H1 (cell line): ENCODE results near the gene DAW1. TPM values are rescaled to one million over a fixed set of nuclear protein-coding genes. Genes with fewer than 3 reads are reported as not detected.

Source experiments
- CTCF ChIA-PET: fragments of 300-600 bp; sonication (Branson Sonifier 250); formaldehyde crosslinking; loops from one replicate; lab custom pipeline; 2021; ENCODE audit not compliant: partially characterized antibody; lab: Charles Lee
- POLR2A ChIA-PET: fragments of 300-600 bp; sonication (Branson Sonifier 250); formaldehyde crosslinking; loops from one replicate; lab custom pipeline; 2021; ENCODE audit warnings: inconsistent platforms; ENCODE audit not compliant: partially characterized antibody; lab: Charles Lee
- DNase-seq, 2 experiments: peaks; one replicate each; pipeline versions ENCODE4 v3.0.0 to v3.0.0-alpha.2; 2010 to 2022; ENCODE audit warnings: low spot score in 2 of 2, low read depth in 1 of 2, mixed read lengths in 1 of 2
- FAIRE-seq: peaks from 2 replicates; lab custom pipeline; 2011; peaks lifted over from hg19 to GRCh38; lab: Jason Lieb, UNC
- H2AFZ ChIP-seq: 2 replicates; pipeline ENCODE4 v1.8.1; 2012; ENCODE audit warnings: low read length, inconsistent platforms
- H2AK5ac ChIP-seq: 2 replicates; pipeline ENCODE4 v1.6.1; 2013; ENCODE audit warnings: low read depth, low read length
- H2BK120ac ChIP-seq: replicated peaks from 2 replicates; pipeline ENCODE3; 2013; ENCODE audit warnings: low read depth, low read length, inconsistent platforms
- H2BK12ac ChIP-seq: 2 replicates; pipeline ENCODE4 v1.6.1; 2013; ENCODE audit warnings: low read depth, low read length
- H2BK15ac ChIP-seq: 2 replicates; pipeline ENCODE4 v1.6.1; 2013; ENCODE audit warnings: low read length
- H2BK20ac ChIP-seq: 2 replicates; pipeline ENCODE4 v1.6.1; 2013; ENCODE audit warnings: low read length
- H2BK5ac ChIP-seq: 2 replicates; pipeline ENCODE4 v1.6.1; 2013; ENCODE audit warnings: low read depth, low read length
- H3K14ac ChIP-seq: 2 replicates; pipeline ENCODE4 v1.6.1; 2013; ENCODE audit warnings: inconsistent platforms; ENCODE audit not compliant: insufficient read length
- H3K18ac ChIP-seq: 2 replicates; pipeline ENCODE4 v1.6.1; 2013; ENCODE audit warnings: low read length; ENCODE audit errors: extremely low read depth
- H3K23ac ChIP-seq: 2 replicates; pipeline ENCODE4 v1.6.1; 2013; ENCODE audit warnings: inconsistent platforms; ENCODE audit not compliant: insufficient read length
- H3K23me2 ChIP-seq: 2 replicates; pipeline ENCODE4 v1.6.1; 2013; ENCODE audit warnings: low read depth, low read length
- H3K27ac ChIP-seq: 2 replicates; pipeline ENCODE4 v1.6.1; 2011; ENCODE audit warnings: low read depth, low read length, inconsistent platforms
- H3K27me3 ChIP-seq, 4 experiments: replicated peaks in 1 of 4; 1 replicate in 1 of 4; 2 replicates in 3 of 4; pipeline versions ENCODE4 v1.6.1 to v1.8.1; 2011 to 2013; ENCODE audit warnings: low read length in 3 of 4, mild to moderate bottlenecking in 3 of 4, inconsistent platforms in 2 of 4, mixed read lengths in 2 of 4, moderate library complexity in 1 of 4; ENCODE audit not compliant: control insufficient read depth in 3 of 4, insufficient read depth in 3 of 4; ENCODE audit errors: extremely low read depth in 1 of 4
- H3K36me3 ChIP-seq, 4 experiments: 2 replicates each; pipeline versions ENCODE4 v1.6.1 to v1.8.1; 2011 to 2013; ENCODE audit warnings: mild to moderate bottlenecking in 4 of 4, low read length in 3 of 4, moderate library complexity in 2 of 4, control low read depth in 1 of 4, inconsistent platforms in 1 of 4; ENCODE audit not compliant: insufficient read depth in 4 of 4, control insufficient read depth in 2 of 4
- H3K4ac ChIP-seq: replicated peaks from 2 replicates; pipeline ENCODE3; 2013; ENCODE audit warnings: low read length, low read depth, mixed read lengths, inconsistent platforms; ENCODE audit not compliant: insufficient read length
- H3K4me1 ChIP-seq, 4 experiments: replicated peaks in 1 of 4; 1 replicate in 1 of 4; 2 replicates in 3 of 4; pipeline versions ENCODE4 v1.6.1 to v1.8.1; 2011 to 2013; ENCODE audit warnings: low read length in 3 of 4, inconsistent platforms in 2 of 4, mixed read lengths in 1 of 4; ENCODE audit not compliant: insufficient read depth in 4 of 4, control insufficient read depth in 3 of 4
- H3K4me2 ChIP-seq, 2 experiments: 2 replicates each; pipeline versions ENCODE4 v1.6.1 to v1.8.1; 2011 to 2013; ENCODE audit warnings: low read depth in 2 of 2, low read length in 2 of 2, control low read depth in 1 of 2, inconsistent platforms in 1 of 2, mild to moderate bottlenecking in 1 of 2; ENCODE audit not compliant: insufficient read depth in 1 of 2
- H3K4me3 ChIP-seq, 4 experiments: fragments of 200-600, 300-600 bp in 1 of 4; sonication (generic), shearing (Covaris generic), sonication (Bioruptor Twin) in 1 of 4; 2 replicates each; pipeline versions ENCODE4 v1.5.1 to v1.8.1; 2011 to 2016; ENCODE audit warnings: low read length in 4 of 4, low read depth in 3 of 4, control low read depth in 2 of 4, inconsistent platforms in 2 of 4, mild to moderate bottlenecking in 2 of 4, mixed read lengths in 1 of 4, moderate library complexity in 1 of 4; ENCODE audit not compliant: insufficient read depth in 2 of 4; ENCODE audit errors: extremely low read depth in 1 of 4
- H3K56ac ChIP-seq: replicated peaks from 2 replicates; pipeline ENCODE3; 2013; ENCODE audit warnings: low read depth, mild to moderate bottlenecking, mixed read lengths, low read length, inconsistent platforms; ENCODE audit not compliant: insufficient read length
- H3K79me1 ChIP-seq: 2 replicates; pipeline ENCODE4 v1.6.1; 2013; ENCODE audit warnings: low read depth, low read length, control low read depth
- H3K79me2 ChIP-seq, 2 experiments: 2 replicates each; pipeline versions ENCODE4 v1.6.1 to v1.8.1; 2012 to 2013; ENCODE audit warnings: low read length in 2 of 2, mild to moderate bottlenecking in 2 of 2, inconsistent platforms in 1 of 2; ENCODE audit not compliant: insufficient read depth in 2 of 2, control insufficient read depth in 1 of 2
- H3K9ac ChIP-seq, 4 experiments: replicated peaks in 1 of 4; 1 replicate in 1 of 4; 2 replicates in 3 of 4; pipeline versions ENCODE4 v1.6.1 to v1.8.1; 2011 to 2013; ENCODE audit warnings: low read depth in 3 of 4, low read length in 3 of 4, control low read depth in 2 of 4, mild to moderate bottlenecking in 2 of 4, moderate library complexity in 2 of 4, inconsistent platforms in 1 of 4; ENCODE audit errors: extremely low read depth in 1 of 4
- H3K9me3 ChIP-seq, 2 experiments: 2 replicates each; pipeline versions ENCODE4 v1.6.1 to v1.8.1; 2012 to 2013; ENCODE audit warnings: mild to moderate bottlenecking in 2 of 2, moderate library complexity in 2 of 2, control low read depth in 1 of 2, inconsistent platforms in 1 of 2, low read depth in 1 of 2, low read length in 1 of 2, mixed read lengths in 1 of 2; ENCODE audit not compliant: insufficient read depth in 2 of 2
- H4K20me1 ChIP-seq, 2 experiments: replicated peaks in 1 of 2; 2 replicates each; pipeline versions ENCODE3 to v1.8.1; 2011 to 2013; ENCODE audit warnings: inconsistent platforms in 2 of 2, low read length in 2 of 2, mild to moderate bottlenecking in 1 of 2; ENCODE audit not compliant: insufficient read depth in 2 of 2, control insufficient read depth in 1 of 2
- H4K5ac ChIP-seq: 2 replicates; pipeline ENCODE4 v1.6.1; 2013; ENCODE audit warnings: low read length, low read depth, mixed read lengths, inconsistent platforms; ENCODE audit not compliant: insufficient read length
- H4K8ac ChIP-seq: 2 replicates; pipeline ENCODE4 v1.8.0; 2013; ENCODE audit warnings: mild to moderate bottlenecking, moderate library complexity, low read length, inconsistent platforms; ENCODE audit not compliant: insufficient read depth; ENCODE audit errors: extremely low read depth
- H4K91ac ChIP-seq: replicated peaks from 2 replicates; pipeline ENCODE3; 2013; ENCODE audit warnings: low read length, mixed read lengths, inconsistent platforms; ENCODE audit not compliant: insufficient read length
- CTCF ChIP-seq, 3 experiments: IDR thresholded peaks; 1 replicate in 2 of 3; 2 replicates in 1 of 3; pipeline versions ENCODE4 v1.5.1 to v1.6.1; 2011; ENCODE audit warnings: low read length in 3 of 3, mild to moderate bottlenecking in 3 of 3, inconsistent platforms in 2 of 3, low read depth in 1 of 3, moderate library complexity in 1 of 3; ENCODE audit not compliant: insufficient read depth in 1 of 3; ENCODE audit errors: control extremely low read depth in 1 of 3
- RAD21 ChIP-seq, 2 experiments: IDR thresholded peaks in 1 of 2; conservative IDR thresholded peaks in 1 of 2; 2 replicates each; pipeline ENCODE4 v1.6.1; 2011; ENCODE audit warnings: low read depth in 2 of 2, low read length in 2 of 2, improper control_type of control experiment in 1 of 2, inconsistent platforms in 1 of 2, mild to moderate bottlenecking in 1 of 2, moderate library complexity in 1 of 2
- SIX5 ChIP-seq: IDR thresholded peaks from 2 replicates; pipeline ENCODE4 v1.6.1; 2011; ENCODE audit warnings: mild to moderate bottlenecking, low read depth, low read length
- USF2 ChIP-seq: IDR thresholded peaks from 2 replicates; pipeline ENCODE4 v1.6.1; 2011; ENCODE audit warnings: low read length, improper control_type of control experiment
- WGBS, 2 experiments: shearing (Covaris generic) in 1 of 2; methylation state at CpG; one replicate each; pipeline versions ENCODE4 v1.1.6 to v1.1.7; 2013 to 2015; ENCODE audit warnings: low lambda C conversion rate in 2 of 2, mixed read lengths in 2 of 2, inconsistent platforms in 1 of 2, low coverage in 1 of 2, missing lambda C conversion rate in 1 of 2; ENCODE audit not compliant: insufficient replicate concordance in 2 of 2, insufficient coverage in 1 of 2, insufficient read length in 1 of 2; ENCODE audit errors: extremely low coverage in 1 of 2, missing lambda C conversion rate in 1 of 2; 5-methylcytosine and 5-hydroxymethylcytosine counted together
- polyA plus RNA-seq, 7 experiments: library from polyadenylated mRNA; depleted of rRNA in 3 of 7; stranded (reverse) in 5 of 7; unstranded in 2 of 7; fragments of >200 nt in 5 of 7; fragments of 200-250 nt in 2 of 7; gene quantifications; 1 replicate in 5 of 7; 2 replicates in 1 of 7; 4 replicates in 1 of 7; pipeline versions ENCODE4 v1.2.1 to v1.2.3, GENCODE V29; 2011 to 2013; ENCODE audit warnings: missing spikeins in 2 of 7, mixed read lengths in 2 of 7
- total RNA-seq: library from RNA; stranded (reverse); fragmentation: NEBNext Ultra II Directional; extraction: Animal tissue kit (Norgen Biotek cat#: 25700); gene quantifications from 2 replicates; pipeline ENCODE4 v1.2.1, GENCODE V29; 2021

The DAW1 gene
- total and polyA plus RNA-seq, 2 of the 8 experiments (the other 6 are each of a cell fraction or from before 2014, with no cell fraction given), result 0.44 to 1.4 TPM

GRCh38 chr2:227862227-227862740 lies 9.1 kb upstream of the DAW1 start:
- no peak for FAIRE-seq
- H2BK15ac ChIP-seq, result no peak overlapping the region
- CTCF ChIA-PET, result interaction anchor here (0.7 to 6.0 kb wide), 53 partner anchors 9 to 1755 kb away, joined by 3 to 58 read pairs (median 4); partner anchors contain the start of genes CCL20 and DAW1
- no peak overlapping the region for H2BK120ac ChIP-seq
- no peak overlapping the region for H2BK20ac ChIP-seq
- H3K9ac ChIP-seq, result no peak overlapping the region
- H3K79me2 ChIP-seq, result no peaks in the 10 kb centered on the region
- H3K18ac ChIP-seq, result no peak overlapping the region
- H3K27me3 ChIP-seq, result no peaks in the 10 kb centered on the region
- peak overlapping the region; percentile 27; the same call in 1 of the 2 replicates for H2BK5ac ChIP-seq
- H2BK12ac ChIP-seq, result 0 out of 2 replicates have a peak overlapping the region, but pooled peaks have one; percentile 51
- H3K4me3 ChIP-seq, result no peak overlapping the region
- no peak overlapping the region for H4K91ac ChIP-seq
- H3K56ac ChIP-seq, result no peak overlapping the region
- H4K20me1 ChIP-seq, result no peaks in the 10 kb centered on the region
- 55% methylated on average over 8 of the region's 8 CpGs; no CpG with 5 or more reads in 1 of the 2 experiments for WGBS, 2 experiments
- TF ChIP-seq USF2, result no peak
- TF ChIP-seq RAD21 (IDR thresholded peaks at IDR 0.05 in 1 of 2, conservative IDR thresholded peaks at IDR 0.05 in 1 of 2; ENCODE audit: low read depth in 2 of 2, low read length in 2 of 2), result peak; percentile 48 to 50
- peak in 2 of 3 experiments; percentile 42 to 57; a peak in 2 of 4 replicates for TF ChIP-seq CTCF (IDR thresholded peaks at IDR 0.05; ENCODE audit: control extremely low read depth in 1 of 3, insufficient read depth in 1 of 3, low read depth in 1 of 3, low read length in 3 of 3)
- no peak for TF ChIP-seq SIX5
- TF ChIP-seq, all 59 proteins: peak for 2
- Histone ChIP-seq H3K27ac (no peak overlapping the region), H3K36me3 (no peaks in the 10 kb centered on the region), H3K4me2 (no peak overlapping the region), H2AK5ac (no peak overlapping the region), H3K23ac (no peak overlapping the region), H4K5ac (no peak overlapping the region), H2AFZ (no peak overlapping the region), H3K14ac (no peak overlapping the region), H3K79me1 (no peaks in the 10 kb centered on the region), H3K4ac (no peak overlapping the region), H3K4me1 (peaks cover 3 to 11% (median 5%) of the 10 kb centered on the region in 4 experiments; a peak in 6 of 7 replicates), H3K9me3 (no peaks in the 10 kb centered on the region), H3K23me2 (no peaks in the 10 kb centered on the region), H4K8ac (no peak overlapping the region)
- POLR2A ChIA-PET, result interaction anchor here (1.3 kb wide), 1 partner anchor 9 kb away, joined by 4 read pairs; the partner anchor contains the start of gene DAW1
- DNase-seq, result no peak
